OCI-LY3 (cell line): ENCODE data around the gene LMTK3.

Experiments used
- H2AFZ ChIP-seq: fragments of 200-600, 300-600 bp; shearing (Covaris generic); 2 replicates; pipeline ENCODE4 v1.6.0; 2014; ENCODE audit warnings: antibody characterized with exemption, low read depth, low read length
- H3K27ac ChIP-seq: fragments of 200-600, 300-600 bp; sonication (generic); 2 replicates; pipeline ENCODE4 v1.5.1; 2014; ENCODE audit warnings: mild to moderate bottlenecking, low read length, moderate library complexity, mixed read lengths
- H3K27me3 ChIP-seq: fragments of 200-600, 300-600 bp; sonication (generic); 2 replicates; pipeline ENCODE4 v1.6.1; 2014; ENCODE audit warnings: low read depth, low read length, mixed read lengths
- H3K36me3 ChIP-seq: fragments of 200-600, 300-600 bp; sonication (generic); replicated peaks from 2 replicates; pipeline ENCODE3; 2014; ENCODE audit warnings: low read depth, low read length, mixed read lengths
- H3K4me1 ChIP-seq: fragments of 300-600, 200-600 bp; sonication (generic); 2 replicates; pipeline ENCODE4 v1.6.1; 2014; ENCODE audit warnings: low read length, mixed read lengths
- H3K4me2 ChIP-seq: fragments of 200-600, 300-600 bp; sonication (generic); 2 replicates; pipeline ENCODE4 v1.6.1; 2014; ENCODE audit warnings: low read length, mixed read lengths
- H3K4me3 ChIP-seq: fragments of 300-600, 200-600 bp; sonication (generic); 2 replicates; pipeline ENCODE4 v1.5.1; 2014; ENCODE audit warnings: antibody characterized with exemption, mild to moderate bottlenecking, low read length, moderate library complexity
- H3K79me2 ChIP-seq: fragments of 300-600, 200-600 bp; shearing (Covaris generic); 2 replicates; pipeline ENCODE4 v1.6.1; 2014; ENCODE audit warnings: mild to moderate bottlenecking, low read length, mixed read lengths
- H3K9ac ChIP-seq: fragments of 300-600, 200-600 bp; shearing (Covaris generic); 2 replicates; pipeline ENCODE4 v1.6.0; 2014; ENCODE audit warnings: mild to moderate bottlenecking, low read length, moderate library complexity
- H3K9me3 ChIP-seq: fragments of 200-600, 300-600 bp; shearing (Covaris generic); 2 replicates; pipeline ENCODE4 v1.6.1; 2014; ENCODE audit warnings: low read length, mixed read lengths; ENCODE audit not compliant: insufficient read depth
- H4K20me1 ChIP-seq: fragments of 200-600, 300-600 bp; sonication (generic); 2 replicates; pipeline ENCODE4 v1.6.1; 2016; ENCODE audit warnings: low read length, mixed read lengths; ENCODE audit not compliant: insufficient read depth
- EZH2phosphoT487 ChIP-seq: fragments of 200-600 bp; shearing (Covaris generic); IDR thresholded peaks from 2 replicates; pipeline ENCODE4 v1.6.1; 2018; ENCODE audit warnings: antibody characterized with exemption, mixed run types, low read depth
- TF ChIP-seq, protein P1 (sequence below): fragments of 200-600, 300-600 bp; sonication (generic); IDR thresholded peaks from 2 replicates; pipeline ENCODE4 v1.5.1; 2014; ENCODE audit warnings: antibody characterized with exemption, low read length, low read depth

Gene LMTK3

GRCh38 chr19:48448563-48448962 is 63.1 kb downstream of the LMTK3 start:
- Histone ChIP-seq H4K20me1 (no peaks in the 10 kb centered on the region), H3K27me3 (no peaks in the 10 kb centered on the region), H3K79me2 (peaks cover 59% of the 10 kb centered on the region), H3K4me3 (no peak overlapping the region), H3K4me1 (peaks cover 14% of the 10 kb centered on the region), H3K9ac (no peak overlapping the region), H3K27ac (no peak overlapping the region), H2AFZ (no peak overlapping the region), H3K9me3 (no peaks in the 10 kb centered on the region), H3K4me2 (no peak overlapping the region), H3K36me3 (peaks cover 43% of the 10 kb centered on the region)
- TF ChIP-seq EZH2phosphoT487 = no peak
- TF ChIP-seq, protein P1, sequence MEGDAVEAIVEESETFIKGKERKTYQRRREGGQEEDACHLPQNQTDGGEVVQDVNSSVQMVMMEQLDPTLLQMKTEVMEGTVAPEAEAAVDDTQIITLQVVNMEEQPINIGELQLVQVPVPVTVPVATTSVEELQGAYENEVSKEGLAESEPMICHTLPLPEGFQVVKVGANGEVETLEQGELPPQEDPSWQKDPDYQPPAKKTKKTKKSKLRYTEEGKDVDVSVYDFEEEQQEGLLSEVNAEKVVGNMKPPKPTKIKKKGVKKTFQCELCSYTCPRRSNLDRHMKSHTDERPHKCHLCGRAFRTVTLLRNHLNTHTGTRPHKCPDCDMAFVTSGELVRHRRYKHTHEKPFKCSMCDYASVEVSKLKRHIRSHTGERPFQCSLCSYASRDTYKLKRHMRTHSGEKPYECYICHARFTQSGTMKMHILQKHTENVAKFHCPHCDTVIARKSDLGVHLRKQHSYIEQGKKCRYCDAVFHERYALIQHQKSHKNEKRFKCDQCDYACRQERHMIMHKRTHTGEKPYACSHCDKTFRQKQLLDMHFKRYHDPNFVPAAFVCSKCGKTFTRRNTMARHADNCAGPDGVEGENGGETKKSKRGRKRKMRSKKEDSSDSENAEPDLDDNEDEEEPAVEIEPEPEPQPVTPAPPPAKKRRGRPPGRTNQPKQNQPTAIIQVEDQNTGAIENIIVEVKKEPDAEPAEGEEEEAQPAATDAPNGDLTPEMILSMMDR = no peak

- peaks cover 42% of the 10 kb centered on the region for H3K79me2 ChIP-seq
- peaks cover 14% of the 10 kb centered on the region for H3K4me1 ChIP-seq
- H3K36me3 ChIP-seq = peaks cover 33% of the 10 kb centered on the region
- no peaks in the 10 kb centered on the region for H3K27me3 ChIP-seq
- H3K9ac ChIP-seq = peak overlapping the region; percentile 84
- TF ChIP-seq, protein P1 = no peak
- TF ChIP-seq EZH2phosphoT487 = no peak
- H2AFZ ChIP-seq = no peak overlapping the region
- H3K27ac ChIP-seq = peak overlapping the region; percentile 65
- H3K4me2 ChIP-seq = peak overlapping the region; percentile 70
- no peaks in the 10 kb centered on the region for H3K9me3 ChIP-seq
- no peaks in the 10 kb centered on the region for H4K20me1 ChIP-seq
- peak overlapping the region; percentile 83 for H3K4me3 ChIP-seq
Measured at GRCh38 chr19:48446579-48446978, 65.1 kb downstream of the LMTK3 start.

DNA sequence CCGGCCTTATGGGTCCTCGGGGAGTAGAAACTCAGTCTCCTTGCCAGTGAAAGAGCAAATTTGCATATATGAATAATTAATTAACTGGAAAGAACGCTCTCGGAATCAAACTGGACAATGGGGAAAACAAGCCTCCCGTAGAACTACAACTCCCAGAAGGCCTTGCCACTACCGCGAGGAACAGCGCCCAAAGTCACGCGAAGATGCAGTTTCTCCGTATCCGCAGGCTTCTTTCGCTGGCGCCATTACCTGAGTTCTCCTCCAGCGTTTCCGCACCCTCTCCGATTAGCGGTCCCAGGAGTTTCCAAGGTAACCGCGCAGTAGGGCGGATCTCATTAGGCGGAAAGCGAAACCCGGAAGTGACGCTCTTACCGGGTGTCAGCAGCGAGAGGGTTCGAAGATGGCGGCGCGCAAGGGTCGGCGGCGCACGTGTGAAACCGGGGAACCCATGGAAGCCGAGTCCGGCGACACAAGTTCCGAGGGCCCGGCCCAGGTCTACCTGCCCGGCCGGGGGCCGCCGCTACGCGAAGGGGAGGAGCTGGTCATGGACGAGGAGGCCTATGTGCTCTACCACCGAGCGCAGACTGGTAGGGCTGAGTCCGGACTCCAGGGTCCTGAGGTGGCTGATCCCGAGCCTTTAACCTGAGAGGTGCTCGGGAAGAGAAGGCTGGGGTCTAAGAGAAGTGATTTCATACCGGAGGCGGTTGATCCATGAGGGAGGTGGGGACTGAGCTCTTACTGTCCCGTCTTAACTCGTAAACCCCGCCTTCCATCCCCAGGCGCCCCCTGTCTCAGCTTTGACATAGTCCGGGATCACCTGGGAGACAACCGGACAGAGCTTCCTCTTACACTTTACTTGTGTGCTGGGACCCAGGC is 65.8 kb downstream of the LMTK3 start, which contains the start of gene GRWD1:
Gene GRWD1, plus strand, starts transcription at position 378 of the 876 bp plus-strand sequence. Its CDS starts 23 bp downstream, at position 401.
- Histone ChIP-seq H3K4me3 (peak within 1 kb of the TSS; percentile 83), H4K20me1 (no peaks in the 10 kb centered on the region), H2AFZ (peak within 1 kb of the TSS; percentile 60), H3K9me3 (no peaks in the 10 kb centered on the region), H3K4me2 (peak within 1 kb of the TSS; percentile 70), H3K4me1 (peaks cover 14% of the 10 kb centered on the region), H3K9ac (peak within 1 kb of the TSS; percentile 84), H3K27ac (peak within 1 kb of the TSS; percentile 65), H3K79me2 (peaks cover 35% of the 10 kb centered on the region), H3K36me3 (peaks cover 26% of the 10 kb centered on the region), H3K27me3 (no peaks in the 10 kb centered on the region)
- TF ChIP-seq EZH2phosphoT487 = no peak
- TF ChIP-seq, protein P1 = peak; percentile 10; the same call in 1 of the 2 replicates

GRCh38 chr19:48445256-48445605 is 66.4 kb downstream of the LMTK3 start:
- no peak for TF ChIP-seq EZH2phosphoT487
- TF ChIP-seq, protein P1 = peak; percentile 40
- Histone ChIP-seq H3K79me2 (peaks cover 30% of the 10 kb centered on the region), H2AFZ (peak overlapping the region; percentile 58), H3K4me1 (peaks cover 14% of the 10 kb centered on the region), H3K9me3 (no peaks in the 10 kb centered on the region), H3K27me3 (no peaks in the 10 kb centered on the region), H3K36me3 (peaks cover 19% of the 10 kb centered on the region), H3K4me3 (peak overlapping the region; percentile 83), H3K9ac (peak overlapping the region; percentile 84), H3K27ac (peak overlapping the region; percentile 65), H3K4me2 (peak overlapping the region; percentile 70), H4K20me1 (no peaks in the 10 kb centered on the region)
